Measurements from ENCODE around the gene TPO. TPM values are rescaled to one million over a fixed set of nuclear protein-coding genes. Genes with fewer than 3 reads are reported as not detected.

TPO gene
- total RNA-seq, 1 experiment from 2014 or later = not detected

GRCh38 chr2:1495676-1496358, 82.6 kb downstream of the TPO start:
- H2BK20ac ChIP-seq (ENCODE audit: low read depth, low read length, poor library complexity, severe bottlenecking) = no peak overlapping the region
- H3K23me2 ChIP-seq (ENCODE audit: insufficient read length, low read depth, low read length, poor library complexity, severe bottlenecking) = no peaks in the 10 kb centered on the region
- H3K23ac ChIP-seq (ENCODE audit: insufficient read length, low read depth, low read length) = no peak overlapping the region
- no peak overlapping the region for H3K27ac ChIP-seq (ENCODE audit: insufficient read length, low read depth, low read length)
- no peak overlapping the region for H2AFZ ChIP-seq (ENCODE audit: low read length)
- no peak overlapping the region for H3K4ac ChIP-seq (ENCODE audit: low read depth, low read length)
- H3K14ac ChIP-seq (ENCODE audit: insufficient read depth, low read length) = no peak overlapping the region
- no peak overlapping the region for H2BK5ac ChIP-seq (ENCODE audit: insufficient read length, low read length)
- no peak overlapping the region for H3K18ac ChIP-seq (ENCODE audit: insufficient read length, low read depth, low read length)
- no peak for TF ChIP-seq CTCF (conservative IDR thresholded peaks at IDR 0.05)
- no peak overlapping the region for H3T11ph ChIP-seq (ENCODE audit: low read length)
- no peaks in the 10 kb centered on the region for H3K79me1 ChIP-seq (ENCODE audit: insufficient read depth, low read depth, low read length, poor library complexity, severe bottlenecking)
- H3K79me2 ChIP-seq (ENCODE audit: insufficient read depth, low read length) = no peaks in the 10 kb centered on the region
- no peaks in the 10 kb centered on the region for H3K4me1 Mint-ChIP-seq
- H3K9me3 Mint-ChIP-seq = no peaks in the 10 kb centered on the region
- H3K27me3 ChIP-seq (ENCODE audit: insufficient read depth, low read length) = no peaks in the 10 kb centered on the region
- no peak overlapping the region for H3K9ac ChIP-seq (ENCODE audit: extremely low read depth, insufficient read length, low read length)
- DNase-seq = no peak
- no peaks in the 10 kb centered on the region for H3K4me1 ChIP-seq (ENCODE audit: insufficient read depth, low read length)
- H3K36me3 Mint-ChIP-seq (ENCODE audit: insufficient read depth in 1 of 3, low read depth in 3 of 3) = no peaks in the 10 kb centered on the region
- no peak overlapping the region for H3K27ac Mint-ChIP-seq
- no peaks in the 10 kb centered on the region for H4K20me1 ChIP-seq (ENCODE audit: control insufficient read depth, insufficient read depth, insufficient read length)
- no peak overlapping the region for H3K56ac ChIP-seq (ENCODE audit: insufficient read length, low read depth, low read length)
- no peak overlapping the region for H3K4me2 ChIP-seq (ENCODE audit: insufficient read depth, insufficient read length, low read length)
- no peak overlapping the region for H4K91ac ChIP-seq (ENCODE audit: insufficient read length, low read depth, low read length)
- no peak overlapping the region for H2BK15ac ChIP-seq (ENCODE audit: low read depth, low read length)
- no peak overlapping the region for H4K5ac ChIP-seq (ENCODE audit: insufficient read length, low read depth, low read length)
- H3K27me3 Mint-ChIP-seq (ENCODE audit: low read depth) = no peaks in the 10 kb centered on the region
- no peak overlapping the region for H2BK120ac ChIP-seq (ENCODE audit: low read depth, low read length, poor library complexity, severe bottlenecking)
- no peak overlapping the region for H2AK5ac ChIP-seq (ENCODE audit: insufficient read length, low read length)
- H2BK12ac ChIP-seq (ENCODE audit: insufficient read length, low read depth, low read length) = no peak overlapping the region
- H3K4me3 Mint-ChIP-seq = no peak overlapping the region
- no peaks in the 10 kb centered on the region for H3K9me3 ChIP-seq (ENCODE audit: control insufficient read depth, low read depth, low read length)
- H4K8ac ChIP-seq (replicated peaks; ENCODE audit: insufficient read length, low read depth, low read length) = no peak overlapping the region
- no CpG with 5 or more reads among the region's 22 CpGs for WGBS (ENCODE audit: extremely low coverage, insufficient read length, low lambda C conversion rate)

Data from H9 (cell line).